Osteoblast (primary cell): ENCODE data around the gene ICAM4. TPM values are rescaled to one million over a fixed set of nuclear protein-coding genes. Genes with fewer than 3 reads are reported as not detected.
"Not testable (repeated sequence)": the region's sequence is repeated elsewhere in the genome, so short reads cannot be mapped to it uniquely, and the experiment has no call there.

Source experiments
- DNase-seq: peaks from one replicate; pipeline ENCODE4 v3.0.0; 2011; ENCODE audit warnings: low spot score, mixed read lengths; ENCODE audit not compliant: insufficient read length; ENCODE audit errors: missing footprints
- H2AFZ ChIP-seq: 2 replicates; pipeline ENCODE4 v1.6.0; 2011; ENCODE audit warnings: mild to moderate bottlenecking, low read length
- H3K27ac ChIP-seq: 2 replicates; pipeline ENCODE4 v1.5.1; 2011; ENCODE audit warnings: mild to moderate bottlenecking, low read depth, low read length, moderate library complexity
- H3K27me3 ChIP-seq: 2 replicates; pipeline ENCODE4 v1.6.0; 2012; ENCODE audit warnings: mild to moderate bottlenecking, control low read depth, inconsistent platforms, low read length, moderate library complexity; ENCODE audit not compliant: insufficient read depth
- H3K36me3 ChIP-seq: 2 replicates; pipeline ENCODE4 v1.5.1; 2011; ENCODE audit warnings: mild to moderate bottlenecking, low read length, control low read depth, moderate library complexity; ENCODE audit not compliant: insufficient read depth
- H3K4me1 ChIP-seq: 2 replicates; pipeline ENCODE4 v1.5.1; 2011; ENCODE audit warnings: mild to moderate bottlenecking, low read length, control low read depth, moderate library complexity; ENCODE audit not compliant: insufficient read depth
- H3K4me2 ChIP-seq: 2 replicates; pipeline ENCODE4 v1.6.0; 2011; ENCODE audit warnings: mild to moderate bottlenecking, low read length; ENCODE audit not compliant: insufficient read depth
- H3K4me3 ChIP-seq: fragments of 200-600 bp; sonication (generic); 3 replicates; pipeline ENCODE4 v1.5.1; 2012; ENCODE audit warnings: mild to moderate bottlenecking, low read length, inconsistent platforms; ENCODE audit not compliant: insufficient read depth
- H3K79me2 ChIP-seq: 2 replicates; pipeline ENCODE4 v1.6.0; 2012; ENCODE audit warnings: mild to moderate bottlenecking, low read length, control low read depth, inconsistent platforms; ENCODE audit not compliant: insufficient read depth
- H3K9me3 ChIP-seq: 2 replicates; pipeline ENCODE4 v1.5.1; 2011; ENCODE audit warnings: low read depth, low read length, control low read depth
- H4K20me1 ChIP-seq: 2 replicates; pipeline ENCODE4 v1.6.0; 2012; ENCODE audit warnings: mild to moderate bottlenecking, low read length, control low read depth; ENCODE audit not compliant: insufficient read depth
- total RNA-seq: library from RNA; depleted of rRNA; stranded (reverse); fragments of >200 nt; gene quantifications from 2 replicates; pipeline ENCODE4 v1.2.3, GENCODE V29; 2012
- TF ChIP-seq, protein P1 (sequence below): IDR thresholded peaks from 2 replicates; pipeline ENCODE4 v1.5.1; 2011; ENCODE audit warnings: mild to moderate bottlenecking, low read depth, low read length, moderate library complexity; ENCODE audit errors: extremely low read depth

ICAM4 gene
- total RNA-seq, 1 donor, result under 0.01 TPM

GRCh38 chr19:10277795-10278589 lies 8.8 kb upstream of the ICAM4 start:
- no peak for DNase-seq
- no peak overlapping the region for H3K27ac ChIP-seq
- no peaks in the 10 kb centered on the region for H3K4me1 ChIP-seq
- no peaks in the 10 kb centered on the region for H3K36me3 ChIP-seq
- no peaks in the 10 kb centered on the region for H4K20me1 ChIP-seq
- no peak overlapping the region for H2AFZ ChIP-seq
- no peaks in the 10 kb centered on the region for H3K9me3 ChIP-seq
- H3K79me2 ChIP-seq, result no peaks in the 10 kb centered on the region
- H3K4me2 ChIP-seq, result no peak overlapping the region
- TF ChIP-seq, protein P1, sequence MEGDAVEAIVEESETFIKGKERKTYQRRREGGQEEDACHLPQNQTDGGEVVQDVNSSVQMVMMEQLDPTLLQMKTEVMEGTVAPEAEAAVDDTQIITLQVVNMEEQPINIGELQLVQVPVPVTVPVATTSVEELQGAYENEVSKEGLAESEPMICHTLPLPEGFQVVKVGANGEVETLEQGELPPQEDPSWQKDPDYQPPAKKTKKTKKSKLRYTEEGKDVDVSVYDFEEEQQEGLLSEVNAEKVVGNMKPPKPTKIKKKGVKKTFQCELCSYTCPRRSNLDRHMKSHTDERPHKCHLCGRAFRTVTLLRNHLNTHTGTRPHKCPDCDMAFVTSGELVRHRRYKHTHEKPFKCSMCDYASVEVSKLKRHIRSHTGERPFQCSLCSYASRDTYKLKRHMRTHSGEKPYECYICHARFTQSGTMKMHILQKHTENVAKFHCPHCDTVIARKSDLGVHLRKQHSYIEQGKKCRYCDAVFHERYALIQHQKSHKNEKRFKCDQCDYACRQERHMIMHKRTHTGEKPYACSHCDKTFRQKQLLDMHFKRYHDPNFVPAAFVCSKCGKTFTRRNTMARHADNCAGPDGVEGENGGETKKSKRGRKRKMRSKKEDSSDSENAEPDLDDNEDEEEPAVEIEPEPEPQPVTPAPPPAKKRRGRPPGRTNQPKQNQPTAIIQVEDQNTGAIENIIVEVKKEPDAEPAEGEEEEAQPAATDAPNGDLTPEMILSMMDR, result no peak
- no peak overlapping the region for H3K4me3 ChIP-seq
- H3K27me3 ChIP-seq, result no peaks in the 10 kb centered on the region

GRCh38 chr19:10278935-10279334 lies 7.8 kb upstream of the ICAM4 start:
- Histone ChIP-seq H3K4me1 (no peaks in the 10 kb centered on the region), H3K36me3 (no peaks in the 10 kb centered on the region), H3K4me3 (no peak overlapping the region), H3K9me3 (no peaks in the 10 kb centered on the region), H3K27ac (no peak overlapping the region), H3K79me2 (no peaks in the 10 kb centered on the region), H4K20me1 (no peaks in the 10 kb centered on the region), H3K4me2 (no peak overlapping the region), H3K27me3 (no peaks in the 10 kb centered on the region), H2AFZ (no peak overlapping the region)
- TF ChIP-seq, protein P1, result no peak
- DNase-seq, result no peak

DNA sequence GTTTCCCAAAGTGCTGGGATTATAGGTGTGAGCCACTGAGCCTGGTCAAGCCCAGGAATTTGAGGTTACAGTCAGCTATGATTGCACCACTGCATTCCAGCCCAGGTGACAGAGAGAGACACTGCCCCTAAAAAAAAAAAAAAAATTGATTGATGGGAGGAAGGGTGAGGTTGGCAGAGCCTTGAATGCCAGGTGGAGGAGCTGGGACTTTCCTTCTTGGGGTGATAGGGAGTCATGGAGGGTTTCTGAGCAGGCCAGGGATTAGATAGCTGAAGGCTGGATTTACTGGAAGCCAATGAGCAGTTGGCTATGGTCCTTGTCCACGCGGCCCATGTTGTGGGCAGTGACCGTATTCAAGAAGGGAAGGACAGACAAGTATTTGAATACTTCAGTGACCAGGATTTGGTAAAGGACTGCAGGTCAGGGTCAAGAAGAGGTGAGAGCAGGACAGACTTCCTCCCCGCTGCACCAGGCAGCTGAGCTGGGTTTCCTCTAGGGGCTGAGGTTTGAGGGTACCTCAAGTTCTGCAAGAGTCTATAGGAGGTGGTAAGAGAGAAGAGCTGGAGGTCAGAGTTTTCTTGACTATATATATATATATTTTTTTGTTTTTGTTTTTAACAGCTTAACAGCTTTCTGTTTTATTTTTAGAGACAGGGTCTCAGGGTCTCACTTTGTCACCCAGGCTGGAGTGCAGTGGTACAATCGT lies 6.9 kb upstream of the ICAM4 start:
- Histone ChIP-seq H3K4me1 (no peaks in the 10 kb centered on the region), H3K27me3 (no peaks in the 10 kb centered on the region), H4K20me1 (no peaks in the 10 kb centered on the region), H3K4me2 (no peak overlapping the region), H3K36me3 (no peaks in the 10 kb centered on the region), H3K79me2 (no peaks in the 10 kb centered on the region), H3K9me3 (no peaks in the 10 kb centered on the region), H3K4me3 (no peak overlapping the region), H3K27ac (no peak overlapping the region), H2AFZ (no peak overlapping the region)
- peak; percentile 30 for DNase-seq
- TF ChIP-seq, protein P1, result no peak

DNA sequence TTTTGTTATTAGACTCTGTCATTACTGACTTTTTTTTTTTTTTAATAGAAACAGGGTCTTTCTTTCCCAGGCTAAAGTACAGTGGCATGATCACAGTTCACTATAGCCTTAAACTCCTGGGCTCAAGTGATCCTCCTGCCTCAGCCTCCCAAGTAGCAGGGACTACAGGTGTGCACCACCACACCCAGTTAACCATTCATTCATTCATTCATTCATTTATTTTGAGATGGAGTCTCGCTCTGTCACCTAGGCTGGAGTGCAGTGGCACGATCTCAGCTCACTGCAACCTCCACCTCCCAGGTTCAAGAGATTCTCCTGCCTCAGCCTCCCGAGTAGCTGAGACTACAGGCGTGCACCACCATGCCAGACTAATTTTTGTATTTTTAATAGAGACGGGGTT lies 4.7 kb upstream of the ICAM4 start:
- not testable (repeated sequence) for H3K9me3 ChIP-seq, DNase-seq, H3K79me2 ChIP-seq, H3K27me3 ChIP-seq, H3K4me1 ChIP-seq, H4K20me1 ChIP-seq, H3K27ac ChIP-seq, H3K4me3 ChIP-seq, H3K4me2 ChIP-seq, H2AFZ ChIP-seq, H3K36me3 ChIP-seq
